ENCODE results near the gene CLASP2. TPM values are rescaled to one million over a fixed set of nuclear protein-coding genes. Genes with fewer than 3 reads are reported as not detected.

Gene CLASP2
- polyA plus RNA-seq, 3 donors: 10.1 to 16.1 (median 13.9) TPM

DNA sequence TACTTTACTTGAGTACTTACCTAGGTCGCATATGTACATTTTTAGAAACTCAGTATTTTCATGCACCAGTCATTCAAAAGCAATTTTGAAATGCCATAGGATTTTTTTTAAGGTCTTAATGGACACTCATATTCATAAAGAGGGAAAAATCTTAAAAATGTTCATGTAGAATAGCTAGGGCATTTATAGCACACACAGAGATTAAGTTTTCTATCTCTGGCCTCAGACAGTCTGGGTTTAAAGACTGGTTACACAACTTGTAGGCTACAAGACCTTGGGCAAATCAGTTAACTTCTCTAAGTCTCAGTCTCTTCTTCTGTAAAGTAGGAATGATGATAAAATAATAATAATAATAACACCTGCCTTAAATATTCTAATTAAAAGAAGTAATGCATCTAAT is 229.4 kb downstream of the CLASP2 start:
- H3K36me3 Mint-ChIP-seq: peaks cover 0 to 3% of the 10 kb centered on the region in 2 donors
- H3K4me3 Mint-ChIP-seq: no peak overlapping the region
- H3K4me2 ChIP-seq (replicated peaks; ENCODE audit: extremely low read depth, low read length, poor library complexity, severe bottlenecking): no peak overlapping the region
- no peak overlapping the region for H3K27ac Mint-ChIP-seq
- H3K9me3 ChIP-seq (replicated peaks in 1 of 2; ENCODE audit: control insufficient read depth in 1 of 2, insufficient read depth in 1 of 2, low read length in 2 of 2): no peaks in the 10 kb centered on the region
- H4K20me1 ChIP-seq (ENCODE audit: insufficient read depth, low read length): no peaks in the 10 kb centered on the region
- intact Hi-C loops (cut with micrococcal nuclease): no loop called here
- H3K79me2 ChIP-seq (ENCODE audit: insufficient read depth, low read length): no peaks in the 10 kb centered on the region
- H3K4me3 ChIP-seq (replicated peaks in 1 of 3; ENCODE audit: low read depth in 2 of 3, low read length in 3 of 3): no peak overlapping the region
- H3K9me3 Mint-ChIP-seq: peaks cover 0 to 4% (median 1%) of the 10 kb centered on the region in 7 donors
- H3K27me3 ChIP-seq (ENCODE audit: control insufficient read depth in 2 of 2, insufficient read depth in 2 of 2, low read length in 2 of 2): no peaks in the 10 kb centered on the region
- H3K4me1 Mint-ChIP-seq: no peaks in the 10 kb centered on the region
- H3K9ac ChIP-seq (ENCODE audit: insufficient read depth, low read length, poor library complexity, severe bottlenecking): no peak overlapping the region
- WGBS (ENCODE audit: insufficient coverage): no CpG with 5 or more reads among the region's 1 CpG
- TF ChIP-seq, protein P1, sequence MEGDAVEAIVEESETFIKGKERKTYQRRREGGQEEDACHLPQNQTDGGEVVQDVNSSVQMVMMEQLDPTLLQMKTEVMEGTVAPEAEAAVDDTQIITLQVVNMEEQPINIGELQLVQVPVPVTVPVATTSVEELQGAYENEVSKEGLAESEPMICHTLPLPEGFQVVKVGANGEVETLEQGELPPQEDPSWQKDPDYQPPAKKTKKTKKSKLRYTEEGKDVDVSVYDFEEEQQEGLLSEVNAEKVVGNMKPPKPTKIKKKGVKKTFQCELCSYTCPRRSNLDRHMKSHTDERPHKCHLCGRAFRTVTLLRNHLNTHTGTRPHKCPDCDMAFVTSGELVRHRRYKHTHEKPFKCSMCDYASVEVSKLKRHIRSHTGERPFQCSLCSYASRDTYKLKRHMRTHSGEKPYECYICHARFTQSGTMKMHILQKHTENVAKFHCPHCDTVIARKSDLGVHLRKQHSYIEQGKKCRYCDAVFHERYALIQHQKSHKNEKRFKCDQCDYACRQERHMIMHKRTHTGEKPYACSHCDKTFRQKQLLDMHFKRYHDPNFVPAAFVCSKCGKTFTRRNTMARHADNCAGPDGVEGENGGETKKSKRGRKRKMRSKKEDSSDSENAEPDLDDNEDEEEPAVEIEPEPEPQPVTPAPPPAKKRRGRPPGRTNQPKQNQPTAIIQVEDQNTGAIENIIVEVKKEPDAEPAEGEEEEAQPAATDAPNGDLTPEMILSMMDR (IDR thresholded peaks at IDR 0.05): no peak
- peaks cover 0 to 3% (median 1%) of the 10 kb centered on the region in 3 donors for H3K27me3 Mint-ChIP-seq (ENCODE audit: low read depth in 3 of 3)
- no peaks in the 10 kb centered on the region for H3K36me3 ChIP-seq (replicated peaks in 1 of 2; ENCODE audit: control insufficient read depth in 1 of 2, insufficient read depth in 2 of 2, low read length in 2 of 2)
- no peaks in the 10 kb centered on the region for H3K4me1 ChIP-seq (ENCODE audit: control insufficient read depth in 1 of 2, insufficient read depth in 2 of 2, low read length in 2 of 2)
- H3K27ac ChIP-seq (ENCODE audit: low read depth in 1 of 2, low read length in 2 of 2): no peak overlapping the region
- no peak overlapping the region for H2AFZ ChIP-seq (ENCODE audit: insufficient read depth, low read depth, low read length, poor library complexity, severe bottlenecking)
- no peak for DNase-seq

DNA sequence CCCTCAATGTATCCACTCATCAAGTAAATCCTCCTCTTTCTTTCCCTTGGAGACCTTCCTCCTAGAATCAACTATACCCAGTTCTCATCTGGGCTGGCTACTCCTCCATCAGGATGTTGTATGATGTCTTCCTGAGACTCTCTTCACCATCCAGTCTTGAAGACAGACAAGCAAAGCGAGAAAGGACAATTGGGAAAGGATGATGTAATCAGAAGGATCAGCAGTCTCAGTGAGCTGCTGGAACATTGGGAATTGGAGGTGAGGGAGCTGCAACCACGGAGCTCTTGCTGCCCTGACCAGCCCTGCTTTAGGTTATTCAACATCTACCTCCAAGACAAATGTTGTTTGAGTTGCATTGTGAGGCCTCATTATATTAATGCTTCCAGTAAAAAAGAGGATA is 229.8 kb downstream of the CLASP2 start:
- no peak overlapping the region for H3K9ac ChIP-seq (ENCODE audit: insufficient read depth, low read length, poor library complexity, severe bottlenecking)
- H4K20me1 ChIP-seq (ENCODE audit: insufficient read depth, low read length): no peaks in the 10 kb centered on the region
- Mint-ChIP-seq H3K36me3 (peaks cover 0 to 3% of the 10 kb centered on the region in 2 donors), H3K4me3 (no peak overlapping the region), H3K27ac (no peak overlapping the region), H3K27me3 (ENCODE audit: low read depth in 3 of 3) (peaks cover 0 to 3% (median 0%) of the 10 kb centered on the region in 3 donors), H3K9me3 (peaks cover 0 to 4% (median 1%) of the 10 kb centered on the region in 7 donors), H3K4me1 (no peaks in the 10 kb centered on the region)
- no peak overlapping the region for H3K4me3 ChIP-seq (replicated peaks in 1 of 3; ENCODE audit: low read depth in 2 of 3, low read length in 3 of 3)
- no peaks in the 10 kb centered on the region for H3K27me3 ChIP-seq (ENCODE audit: control insufficient read depth in 2 of 2, insufficient read depth in 2 of 2, low read length in 2 of 2)
- no peak overlapping the region for H3K4me2 ChIP-seq (replicated peaks; ENCODE audit: extremely low read depth, low read length, poor library complexity, severe bottlenecking)
- H2AFZ ChIP-seq (ENCODE audit: insufficient read depth, low read depth, low read length, poor library complexity, severe bottlenecking): no peak overlapping the region
- intact Hi-C loops (cut with micrococcal nuclease): no loop called here
- H3K4me1 ChIP-seq (ENCODE audit: control insufficient read depth in 1 of 2, insufficient read depth in 2 of 2, low read length in 2 of 2): no peaks in the 10 kb centered on the region
- H3K27ac ChIP-seq (ENCODE audit: low read depth in 1 of 2, low read length in 2 of 2): no peak overlapping the region
- H3K79me2 ChIP-seq (ENCODE audit: insufficient read depth, low read length): no peaks in the 10 kb centered on the region
- TF ChIP-seq, protein P1 (IDR thresholded peaks at IDR 0.05): no peak
- no CpG with 5 or more reads among the region's 2 CpGs for WGBS (ENCODE audit: insufficient coverage)
- no peaks in the 10 kb centered on the region for H3K9me3 ChIP-seq (replicated peaks in 1 of 2; ENCODE audit: control insufficient read depth in 1 of 2, insufficient read depth in 1 of 2, low read length in 2 of 2)
- H3K36me3 ChIP-seq (replicated peaks in 1 of 2; ENCODE audit: control insufficient read depth in 1 of 2, insufficient read depth in 2 of 2, low read length in 2 of 2): no peaks in the 10 kb centered on the region
- DNase-seq: no peak
